ENCODE results near the gene USP12. TPM values are rescaled to one million over a fixed set of nuclear protein-coding genes. Genes with fewer than 3 reads are reported as not detected.

The USP12 gene
- total RNA-seq, 2 experiments from 2014 or later, result 9.9 to 27.6 TPM

DNA sequence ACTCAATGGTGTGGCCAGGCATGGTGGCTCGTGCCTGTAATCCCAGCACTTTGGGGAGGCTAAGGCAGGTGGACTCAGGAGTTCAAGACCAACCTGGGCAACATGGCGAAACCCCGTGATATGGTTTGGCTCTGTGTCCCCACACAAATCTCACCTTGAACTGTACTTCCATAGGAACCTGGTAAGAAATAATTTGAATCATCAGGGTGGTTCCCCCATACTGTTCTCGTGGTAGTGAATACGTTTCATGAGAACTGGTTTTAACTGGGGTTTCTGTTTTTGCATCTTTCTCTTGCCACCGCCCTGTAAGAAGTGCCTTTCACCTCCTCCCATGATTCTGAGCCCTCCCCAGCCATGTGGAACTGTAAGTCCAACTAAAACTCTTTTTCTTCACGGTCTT is 49.6 kb downstream of the USP12 start:
- H2AFZ ChIP-seq (ENCODE audit: low read length), result no peak overlapping the region
- TF ChIP-seq EZH2phosphoT487 (IDR thresholded peaks at IDR 0.05; ENCODE audit: borderline replicate concordance, low read depth, low read length), result no peak
- no peak for TF ChIP-seq CTCF (conservative IDR thresholded peaks at IDR 0.05; ENCODE audit: low read length)
- ChIA-PET CTCF (ENCODE audit: unreplicated experiment) (no interaction called here), POLR2A (no interaction called here)
- peaks cover 33% of the 10 kb centered on the region; the same call in 1 of the 2 replicates for H3K9me3 ChIP-seq (ENCODE audit: low read length)
- peaks cover 6% of the 10 kb centered on the region for H3K4me1 ChIP-seq (ENCODE audit: insufficient read depth, low read length, poor library complexity, severe bottlenecking)
- H3K27ac ChIP-seq (ENCODE audit: low read depth, low read length, poor library complexity, severe bottlenecking), result no peak overlapping the region
- H3K4me3 ChIP-seq (ENCODE audit: low read depth, low read length, poor library complexity, severe bottlenecking), result no peak overlapping the region
- DNase-seq (ENCODE audit: low spot score), result no peak
- peaks cover 22% of the 10 kb centered on the region; the same call in 1 of the 2 replicates for H3K36me3 ChIP-seq (ENCODE audit: insufficient read depth, low read length)
- no peaks in the 10 kb centered on the region for H3K9me2 ChIP-seq (ENCODE audit: insufficient read depth, low read length)
- H3K4me2 ChIP-seq (ENCODE audit: low read length), result no peak overlapping the region
- H3K79me2 ChIP-seq (ENCODE audit: insufficient read depth, low read depth, low read length), result peaks cover 22% of the 10 kb centered on the region
- no TSS peak for BruUV-seq (replicated peaks)
- intact Hi-C loops (cut with micrococcal nuclease; ENCODE audit: unreplicated experiment), result no loop called here
- H4K20me1 ChIP-seq (ENCODE audit: insufficient read depth, low read length), result peaks cover 6% of the 10 kb centered on the region; the same call in 1 of the 2 replicates

DNA sequence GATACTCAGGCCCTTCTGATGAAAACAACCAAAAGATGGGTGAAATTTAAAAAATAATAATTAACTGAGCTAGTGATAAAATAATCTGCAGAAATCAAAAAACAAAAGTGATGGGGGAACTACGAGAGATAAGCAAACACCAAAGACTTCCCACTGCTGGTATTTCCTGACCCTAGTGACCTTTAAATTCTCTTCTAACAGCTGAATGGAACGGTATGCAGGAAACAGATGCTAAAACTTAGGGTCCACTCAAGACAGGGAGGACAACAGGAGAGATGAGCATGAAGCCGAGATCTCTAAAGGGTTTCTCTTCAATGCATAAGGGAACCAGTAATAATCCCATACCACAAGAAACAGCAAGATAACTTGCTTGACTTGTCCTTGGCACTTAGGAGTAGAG is 50.8 kb downstream of the USP12 start:
- peaks cover 6% of the 10 kb centered on the region; the same call in 1 of the 2 replicates for H4K20me1 ChIP-seq (ENCODE audit: insufficient read depth, low read length)
- H3K9me3 ChIP-seq (ENCODE audit: low read length), result peaks cover 27% of the 10 kb centered on the region; the same call in 1 of the 2 replicates
- DNase-seq (ENCODE audit: low spot score), result no peak
- no peak overlapping the region for H2AFZ ChIP-seq (ENCODE audit: low read length)
- TF ChIP-seq EZH2phosphoT487 (IDR thresholded peaks at IDR 0.05; ENCODE audit: borderline replicate concordance, low read depth, low read length) (no peak), CTCF (conservative IDR thresholded peaks at IDR 0.05; ENCODE audit: low read length) (no peak)
- peaks cover 19% of the 10 kb centered on the region; the same call in 1 of the 2 replicates for H3K36me3 ChIP-seq (ENCODE audit: insufficient read depth, low read length)
- H3K4me1 ChIP-seq (ENCODE audit: insufficient read depth, low read length, poor library complexity, severe bottlenecking), result peaks cover 6% of the 10 kb centered on the region
- no peaks in the 10 kb centered on the region for H3K9me2 ChIP-seq (ENCODE audit: insufficient read depth, low read length)
- peaks cover 18% of the 10 kb centered on the region for H3K79me2 ChIP-seq (ENCODE audit: insufficient read depth, low read depth, low read length)
- POLR2A ChIA-PET, result interaction anchor here (0.6 kb wide), 1 partner anchor 9 kb away, joined by 3 read pairs; no protein-coding TSS in a partner anchor
- intact Hi-C loops (cut with micrococcal nuclease; ENCODE audit: unreplicated experiment), result no loop called here
- CTCF ChIA-PET (ENCODE audit: unreplicated experiment), result no interaction called here
- H3K4me2 ChIP-seq (ENCODE audit: low read length), result no peak overlapping the region
- BruUV-seq (replicated peaks), result no TSS peak
- no peak overlapping the region for H3K4me3 ChIP-seq (ENCODE audit: low read depth, low read length, poor library complexity, severe bottlenecking)
- H3K27ac ChIP-seq (ENCODE audit: low read depth, low read length, poor library complexity, severe bottlenecking), result no peak overlapping the region

GRCh38 chr13:27120011-27120410 is 51.6 kb downstream of the USP12 start:
- H3K9me2 ChIP-seq (ENCODE audit: insufficient read depth, low read length), result no peaks in the 10 kb centered on the region
- ChIA-PET POLR2A (interaction anchor here (0.5 to 1.0 kb wide), 4 partner anchors 10 to 93 kb away, joined by 3 to 8 read pairs (median 4); no protein-coding TSS in a partner anchor), CTCF (ENCODE audit: unreplicated experiment) (no interaction called here)
- no TSS peak for BruUV-seq (replicated peaks)
- no peak overlapping the region for H3K27ac ChIP-seq (ENCODE audit: low read depth, low read length, poor library complexity, severe bottlenecking)
- peaks cover 6% of the 10 kb centered on the region; the same call in 1 of the 2 replicates for H4K20me1 ChIP-seq (ENCODE audit: insufficient read depth, low read length)
- no peak for TF ChIP-seq CTCF (conservative IDR thresholded peaks at IDR 0.05; ENCODE audit: low read length)
- no peak for TF ChIP-seq EZH2phosphoT487 (IDR thresholded peaks at IDR 0.05; ENCODE audit: borderline replicate concordance, low read depth, low read length)
- peaks cover 18% of the 10 kb centered on the region for H3K79me2 ChIP-seq (ENCODE audit: insufficient read depth, low read depth, low read length)
- intact Hi-C loops (cut with micrococcal nuclease; ENCODE audit: unreplicated experiment), result no loop called here
- no peak overlapping the region for H2AFZ ChIP-seq (ENCODE audit: low read length)
- H3K4me1 ChIP-seq (ENCODE audit: insufficient read depth, low read length, poor library complexity, severe bottlenecking), result peaks cover 6% of the 10 kb centered on the region
- no peak overlapping the region for H3K4me2 ChIP-seq (ENCODE audit: low read length)
- H3K36me3 ChIP-seq (ENCODE audit: insufficient read depth, low read length), result peaks cover 20% of the 10 kb centered on the region; the same call in 1 of the 2 replicates
- no peak overlapping the region for H3K4me3 ChIP-seq (ENCODE audit: low read depth, low read length, poor library complexity, severe bottlenecking)
- no peak for DNase-seq (ENCODE audit: low spot score)
- H3K9me3 ChIP-seq (ENCODE audit: low read length), result peaks cover 20% of the 10 kb centered on the region; the same call in 1 of the 2 replicates
